CD4-positive, alpha-beta T cell treated with Interleukin-15 for 1 hour (primary cell): ENCODE measurements around the gene ACP6.
"Not testable (repeated sequence)": the region's sequence is repeated elsewhere in the genome, so short reads cannot be mapped to it uniquely, and the experiment has no call there.

ENCODE experiments used
- DNase-seq: peaks from one replicate; pipeline ENCODE4 v3.0.0-alpha.2; 2020

The ACP6 gene

GRCh38 chr1:147670319-147671001, at the start of gene ACP6:
ACP6 (minus strand) TSS chr1:147670524; CDS start chr1:147670048, 476 bp downstream.
- peak; percentile 91 for DNase-seq

- no peak for DNase-seq
These were observed 49.4 kb upstream of the ACP6 start for GRCh38 chr1:147719711-147720225.

GRCh38 chr1:147719029-147719698, 48.8 kb upstream of the ACP6 start:
- no peak for DNase-seq

- peak; percentile 37 for DNase-seq
These were observed 47.4 kb upstream of the ACP6 start for GRCh38 chr1:147717706-147718097.

GRCh38 chr1:147717051-147717705, 46.9 kb upstream of the ACP6 start:
- DNase-seq = peak; percentile 20

- no peak for DNase-seq
These were observed 42.3 kb upstream of the ACP6 start for GRCh38 chr1:147712605-147713004.

- peak; percentile 44 for DNase-seq
These were observed 30.0 kb upstream of the ACP6 start for GRCh38 chr1:147700042-147701006.

GRCh38 chr1:147699686-147700041, 29.3 kb upstream of the ACP6 start:
- no peak for DNase-seq

GRCh38 chr1:147683163-147683763, 12.9 kb upstream of the ACP6 start:
- no peak for DNase-seq

- not testable (repeated sequence) for DNase-seq
These were observed 10.4 kb upstream of the ACP6 start for GRCh38 chr1:147680608-147681235.

- DNase-seq = not testable (repeated sequence)
These were observed 7.4 kb upstream of the ACP6 start for GRCh38 chr1:147677681-147678080.

- DNase-seq = no peak
These were observed 6.2 kb upstream of the ACP6 start for GRCh38 chr1:147676311-147677085.

GRCh38 chr1:147673816-147674215, 3.5 kb upstream of the ACP6 start:
- DNase-seq = no peak

GRCh38 chr1:147673406-147673805, 3.1 kb upstream of the ACP6 start:
- DNase-seq = no peak

GRCh38 chr1:147669469-147670318, 630 bp downstream of the ACP6 start:
- DNase-seq = peak; percentile 18

- no peak for DNase-seq
These were observed 4.8 kb downstream of the ACP6 start for GRCh38 chr1:147665521-147665920.

GRCh38 chr1:147664206-147664605, 6.1 kb downstream of the ACP6 start:
- no peak for DNase-seq

- DNase-seq = no peak
These were observed 15.8 kb downstream of the ACP6 start for GRCh38 chr1:147654511-147654910.

- DNase-seq = no peak
These were observed 18.0 kb downstream of the ACP6 start for GRCh38 chr1:147652306-147652705.

GRCh38 chr1:147651466-147651865, 18.9 kb downstream of the ACP6 start:
- DNase-seq = peak; percentile 25
